Skeletal muscle satellite cell (primary cell): ENCODE results near the gene ZNF429.
"Not testable (repeated sequence)": the region's sequence is repeated elsewhere in the genome, so short reads cannot be mapped to it uniquely, and the experiment has no call there.

Experiments used
- H3K27me3 ChIP-seq: 2 replicates; pipeline ENCODE4 v1.7.0; 2013; ENCODE audit warnings: low read length; ENCODE audit not compliant: control insufficient read depth, insufficient read depth
- H3K36me3 ChIP-seq: 2 replicates; pipeline ENCODE4 v1.7.0; 2013; ENCODE audit warnings: mild to moderate bottlenecking, control low read depth, low read length; ENCODE audit not compliant: insufficient read depth
- H3K4me1 ChIP-seq: 2 replicates; pipeline ENCODE4 v1.7.0; 2013; ENCODE audit warnings: low read length; ENCODE audit not compliant: control insufficient read depth, insufficient read depth
- H3K4me2 ChIP-seq: 2 replicates; pipeline ENCODE4 v1.7.0; 2013; ENCODE audit warnings: mild to moderate bottlenecking, low read length
- H3K4me3 ChIP-seq: 2 replicates; pipeline ENCODE4 v1.7.0; 2013; ENCODE audit warnings: low read length
- H3K9ac ChIP-seq: 2 replicates; pipeline ENCODE4 v1.7.0; 2013; ENCODE audit warnings: mild to moderate bottlenecking, low read depth, low read length, moderate library complexity
- H3K9me3 ChIP-seq: replicated peaks from 2 replicates; pipeline ENCODE4 v1.7.0; 2013; ENCODE audit warnings: mild to moderate bottlenecking, control low read depth, low read length

Gene ZNF429

DNA sequence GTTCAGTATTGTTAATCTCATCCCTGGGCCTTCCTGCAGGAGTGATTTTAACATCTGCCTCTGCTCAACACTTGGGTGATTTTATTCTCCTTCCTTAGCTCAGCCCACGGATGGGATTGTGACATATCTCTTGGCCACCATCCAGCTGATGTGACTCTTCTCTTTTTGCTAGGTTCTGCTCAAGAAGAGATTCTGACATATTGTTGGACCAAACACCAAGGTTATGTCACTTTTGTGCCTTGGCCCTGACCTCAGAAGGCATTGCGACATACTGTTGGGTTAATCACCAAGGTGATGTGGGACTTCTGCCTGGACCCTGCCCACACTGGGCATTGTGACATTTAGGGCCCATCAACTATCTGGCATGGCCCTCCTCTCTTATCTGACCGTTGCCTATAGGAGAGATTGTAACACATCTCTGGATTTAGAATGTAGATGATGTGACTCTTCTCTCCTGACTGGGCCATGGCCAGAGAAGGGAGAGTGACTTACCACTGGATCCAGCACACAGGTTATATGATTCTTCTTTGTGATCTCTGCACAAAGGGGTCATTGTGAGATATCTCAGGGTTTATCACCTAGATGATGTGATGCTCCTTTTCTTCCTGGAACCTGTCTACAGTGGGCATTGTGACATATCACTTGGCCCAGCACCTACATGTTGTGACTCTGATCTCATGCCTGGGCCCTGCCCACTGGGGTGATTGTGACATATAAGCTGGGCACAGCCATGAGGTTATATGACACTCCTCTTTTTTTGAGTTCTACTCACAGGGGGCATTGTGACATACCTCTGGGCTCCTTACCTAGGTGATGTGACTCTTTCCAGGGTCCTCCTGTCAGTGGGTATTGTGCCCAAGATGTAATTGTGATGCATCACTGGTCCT lies 88.8 kb downstream of the ZNF429 start:
- Histone ChIP-seq H3K9ac (no peak overlapping the region), H3K4me2 (no peak overlapping the region), H3K36me3 (no peaks in the 10 kb centered on the region), H3K27me3 (no peaks in the 10 kb centered on the region), H3K9me3 (peaks cover 7% of the 10 kb centered on the region), H3K4me3 (no peak overlapping the region), H3K4me1 (no peaks in the 10 kb centered on the region)

DNA sequence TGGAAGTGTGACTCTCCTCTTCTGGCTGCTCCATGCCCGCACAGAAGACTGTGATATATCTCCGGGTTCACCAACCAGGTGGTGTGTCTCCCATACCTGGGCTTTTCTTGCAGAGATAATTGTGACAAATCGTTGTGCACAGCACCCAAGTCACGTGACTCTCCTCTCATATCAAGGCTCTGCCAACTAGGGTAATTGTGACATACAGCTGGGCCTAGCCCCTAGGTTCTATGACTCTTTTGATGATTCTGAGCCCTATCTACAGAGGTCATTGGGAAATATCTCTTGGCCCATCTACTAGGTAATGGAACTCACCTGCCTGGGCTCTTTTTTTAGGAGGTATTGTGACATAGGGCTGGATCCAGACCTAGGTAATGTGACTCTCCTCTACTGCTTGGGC lies 89.8 kb downstream of the ZNF429 start:
- Histone ChIP-seq H3K4me3 (no peak overlapping the region), H3K9me3 (peaks cover 7% of the 10 kb centered on the region), H3K36me3 (no peaks in the 10 kb centered on the region), H3K4me1 (no peaks in the 10 kb centered on the region), H3K4me2 (no peak overlapping the region), H3K27me3 (no peaks in the 10 kb centered on the region), H3K9ac (no peak overlapping the region)

GRCh38 chr19:21602082-21602658 lies 96.8 kb downstream of the ZNF429 start:
- H3K4me1 ChIP-seq = peaks cover 7% of the 10 kb centered on the region
- H3K9ac ChIP-seq = no peak overlapping the region
- H3K9me3 ChIP-seq = no peaks in the 10 kb centered on the region
- no peak overlapping the region for H3K4me2 ChIP-seq
- H3K27me3 ChIP-seq = no peaks in the 10 kb centered on the region
- no peaks in the 10 kb centered on the region for H3K36me3 ChIP-seq
- no peak overlapping the region for H3K4me3 ChIP-seq

GRCh38 chr19:21602659-21603430 lies 97.4 kb downstream of the ZNF429 start:
- H3K9ac ChIP-seq, H3K27me3 ChIP-seq, H3K4me2 ChIP-seq, H3K9me3 ChIP-seq, H3K4me3 ChIP-seq, H3K4me1 ChIP-seq, H3K36me3 ChIP-seq: not testable (repeated sequence)

GRCh38 chr19:21603431-21604231 lies 98.2 kb downstream of the ZNF429 start:
- Histone ChIP-seq H3K9me3 (no peaks in the 10 kb centered on the region), H3K4me1 (peaks cover 7% of the 10 kb centered on the region), H3K27me3 (no peaks in the 10 kb centered on the region), H3K9ac (no peak overlapping the region), H3K36me3 (no peaks in the 10 kb centered on the region), H3K4me3 (no peak overlapping the region), H3K4me2 (peak overlapping the region; percentile 92)

- Histone ChIP-seq H3K9me3 (no peaks in the 10 kb centered on the region), H3K27me3 (no peaks in the 10 kb centered on the region), H3K36me3 (no peaks in the 10 kb centered on the region), H3K4me2 (peak overlapping the region; percentile 92), H3K4me3 (peak overlapping the region; percentile 70), H3K4me1 (peaks cover 7% of the 10 kb centered on the region), H3K9ac (peak overlapping the region; percentile 61)
Measured at GRCh38 chr19:21604351-21604926, 99.0 kb downstream of the ZNF429 start.
